ENCODE data around the gene SLC25A36.
A peak's percentile ranks its signal among the peaks of the same experiment; 100 is the strongest.

The SLC25A36 gene, protein sequence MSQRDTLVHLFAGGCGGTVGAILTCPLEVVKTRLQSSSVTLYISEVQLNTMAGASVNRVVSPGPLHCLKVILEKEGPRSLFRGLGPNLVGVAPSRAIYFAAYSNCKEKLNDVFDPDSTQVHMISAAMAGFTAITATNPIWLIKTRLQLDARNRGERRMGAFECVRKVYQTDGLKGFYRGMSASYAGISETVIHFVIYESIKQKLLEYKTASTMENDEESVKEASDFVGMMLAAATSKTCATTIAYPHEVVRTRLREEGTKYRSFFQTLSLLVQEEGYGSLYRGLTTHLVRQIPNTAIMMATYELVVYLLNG

DNA sequence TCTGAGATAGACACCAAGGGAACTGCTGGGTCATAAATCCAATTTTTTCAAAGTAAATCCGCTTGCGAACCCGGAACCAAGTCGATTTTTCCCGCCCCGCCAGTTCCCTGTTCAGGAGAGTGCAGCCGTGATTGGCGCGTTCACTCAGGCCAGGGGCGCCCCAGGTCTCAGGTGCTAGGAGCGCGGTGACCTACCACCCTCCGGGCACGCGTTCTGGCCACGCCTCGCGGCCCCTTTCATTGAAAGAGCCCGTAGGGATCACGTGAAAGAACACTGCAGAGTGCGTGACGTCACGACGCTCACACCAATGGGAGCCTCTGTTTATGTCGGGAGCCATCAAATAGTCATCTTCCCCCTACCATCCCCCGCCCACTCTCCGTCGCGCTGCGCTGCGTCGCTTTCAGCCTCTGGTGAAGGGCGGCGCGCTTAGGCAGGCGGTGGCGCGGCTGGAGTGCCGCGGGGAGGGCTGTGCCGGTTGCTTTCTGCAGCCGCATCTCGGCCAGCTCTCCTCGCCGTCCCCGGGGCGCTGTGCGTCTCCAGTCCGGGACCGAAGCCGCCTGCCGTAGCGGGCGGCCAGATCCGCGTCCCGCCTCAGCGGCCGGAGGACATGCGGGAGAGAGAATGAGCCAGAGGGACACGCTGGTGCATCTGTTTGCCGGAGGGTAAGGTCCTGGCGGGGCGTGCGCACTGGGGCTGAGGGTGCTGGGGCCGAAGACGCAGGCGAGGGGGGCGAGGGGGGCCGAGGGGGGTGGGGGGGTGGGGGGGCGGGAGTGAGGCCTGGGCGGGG is at the start of gene SLC25A36:
TSS of gene SLC25A36 (plus strand) at position 403 of the 787 bp plus-strand sequence. CDS start at position 622, 219 bp downstream.
- peak within 1 kb of the TSS; percentile 88 for H3K9ac ChIP-seq (ENCODE audit: low read length)

DNA sequence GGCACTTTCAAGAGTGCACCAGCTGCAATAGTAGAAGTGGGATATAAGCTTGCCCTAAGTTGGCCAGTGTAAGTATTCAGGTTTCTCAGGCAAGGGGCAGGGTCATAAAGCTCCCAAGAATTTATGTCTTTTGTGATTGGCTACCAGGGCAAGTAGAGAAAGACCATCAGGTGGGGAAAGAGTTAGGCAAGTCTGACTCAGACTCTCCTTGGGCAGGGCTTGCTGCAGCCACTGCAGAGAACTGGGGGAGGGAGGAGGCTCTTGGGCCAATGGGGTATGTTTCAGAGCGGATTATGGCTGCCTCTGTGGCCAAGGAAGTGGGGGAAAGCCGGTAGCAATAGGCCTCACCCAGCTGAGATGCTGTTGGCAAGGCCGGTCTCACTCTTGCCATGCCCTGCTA is 44.6 kb upstream of the SLC25A36 start:
- no peak overlapping the region for H3K4me2 ChIP-seq (ENCODE audit: low read depth, low read length)
- DNase-seq: no peak
- no peaks in the 10 kb centered on the region for H3K36me3 ChIP-seq (replicated peaks; ENCODE audit: insufficient read depth, low read length)
- no peaks in the 10 kb centered on the region for H3K27me3 ChIP-seq (replicated peaks; ENCODE audit: insufficient read depth, low read length)
- H2AFZ ChIP-seq (ENCODE audit: low read length): no peak overlapping the region
- no peaks in the 10 kb centered on the region for H3K9me2 ChIP-seq (replicated peaks; ENCODE audit: insufficient read depth, low read length)
- no peaks in the 10 kb centered on the region for H3K9me3 ChIP-seq (replicated peaks; ENCODE audit: insufficient read depth, low read length)
- H3K79me2 ChIP-seq (ENCODE audit: low read length): no peaks in the 10 kb centered on the region
- H3K4me3 ChIP-seq (ENCODE audit: low read length): no peak overlapping the region
- no peak overlapping the region for H3K27ac ChIP-seq (ENCODE audit: low read length)
- H3F3A ChIP-seq (ENCODE audit: insufficient read depth, low read length): no peaks in the 10 kb centered on the region
- H3K4me1 ChIP-seq (ENCODE audit: low read length): no peaks in the 10 kb centered on the region
- H4K20me1 ChIP-seq (ENCODE audit: insufficient read depth, low read length): no peaks in the 10 kb centered on the region
- no peak overlapping the region for H3K9ac ChIP-seq (ENCODE audit: low read length)
- TF ChIP-seq, protein P1, sequence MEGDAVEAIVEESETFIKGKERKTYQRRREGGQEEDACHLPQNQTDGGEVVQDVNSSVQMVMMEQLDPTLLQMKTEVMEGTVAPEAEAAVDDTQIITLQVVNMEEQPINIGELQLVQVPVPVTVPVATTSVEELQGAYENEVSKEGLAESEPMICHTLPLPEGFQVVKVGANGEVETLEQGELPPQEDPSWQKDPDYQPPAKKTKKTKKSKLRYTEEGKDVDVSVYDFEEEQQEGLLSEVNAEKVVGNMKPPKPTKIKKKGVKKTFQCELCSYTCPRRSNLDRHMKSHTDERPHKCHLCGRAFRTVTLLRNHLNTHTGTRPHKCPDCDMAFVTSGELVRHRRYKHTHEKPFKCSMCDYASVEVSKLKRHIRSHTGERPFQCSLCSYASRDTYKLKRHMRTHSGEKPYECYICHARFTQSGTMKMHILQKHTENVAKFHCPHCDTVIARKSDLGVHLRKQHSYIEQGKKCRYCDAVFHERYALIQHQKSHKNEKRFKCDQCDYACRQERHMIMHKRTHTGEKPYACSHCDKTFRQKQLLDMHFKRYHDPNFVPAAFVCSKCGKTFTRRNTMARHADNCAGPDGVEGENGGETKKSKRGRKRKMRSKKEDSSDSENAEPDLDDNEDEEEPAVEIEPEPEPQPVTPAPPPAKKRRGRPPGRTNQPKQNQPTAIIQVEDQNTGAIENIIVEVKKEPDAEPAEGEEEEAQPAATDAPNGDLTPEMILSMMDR (IDR thresholded peaks at IDR 0.05; ENCODE audit: low read length): no peak
- no peak for TF ChIP-seq EZH2 (optimal IDR thresholded peaks at IDR 0.05; ENCODE audit: low read depth, low read length)
- TF ChIP-seq EZH2phosphoT487 (IDR thresholded peaks at IDR 0.05; ENCODE audit: low read length): no peak

More for the DNA sequence above, at the start of gene SLC25A36:
- Histone ChIP-seq H3F3A (ENCODE audit: insufficient read depth, low read length) (no peaks in the 10 kb centered on the region; the same call in 1 of the 2 replicates), H4K20me1 (ENCODE audit: insufficient read depth, low read length) (0 out of 2 replicates have a peak, but pooled peaks cover 6% of the 10 kb centered on the region), H2AFZ (ENCODE audit: low read length) (peak within 1 kb of the TSS; percentile 53), H3K4me1 (ENCODE audit: low read length) (peaks cover 12% of the 10 kb centered on the region), H3K27ac (ENCODE audit: low read length) (peak within 1 kb of the TSS; percentile 89), H3K9me2 (replicated peaks; ENCODE audit: insufficient read depth, low read length) (no peaks in the 10 kb centered on the region), H3K36me3 (replicated peaks; ENCODE audit: insufficient read depth, low read length) (no peaks in the 10 kb centered on the region), H3K9me3 (replicated peaks; ENCODE audit: insufficient read depth, low read length) (no peaks in the 10 kb centered on the region), H3K4me3 (ENCODE audit: low read length) (peak within 1 kb of the TSS; percentile 73), H3K4me2 (ENCODE audit: low read depth, low read length) (peak within 1 kb of the TSS; percentile 51), H3K79me2 (ENCODE audit: low read length) (peaks cover 46% of the 10 kb centered on the region), H3K27me3 (replicated peaks; ENCODE audit: insufficient read depth, low read length) (no peaks in the 10 kb centered on the region)
- DNase-seq: peak; percentile 100
- no peak for TF ChIP-seq EZH2phosphoT487 (IDR thresholded peaks at IDR 0.05; ENCODE audit: low read length)
- TF ChIP-seq, protein P1 (IDR thresholded peaks at IDR 0.05; ENCODE audit: low read length): no peak
- TF ChIP-seq EZH2 (optimal IDR thresholded peaks at IDR 0.05; ENCODE audit: low read depth, low read length): no peak

DNA sequence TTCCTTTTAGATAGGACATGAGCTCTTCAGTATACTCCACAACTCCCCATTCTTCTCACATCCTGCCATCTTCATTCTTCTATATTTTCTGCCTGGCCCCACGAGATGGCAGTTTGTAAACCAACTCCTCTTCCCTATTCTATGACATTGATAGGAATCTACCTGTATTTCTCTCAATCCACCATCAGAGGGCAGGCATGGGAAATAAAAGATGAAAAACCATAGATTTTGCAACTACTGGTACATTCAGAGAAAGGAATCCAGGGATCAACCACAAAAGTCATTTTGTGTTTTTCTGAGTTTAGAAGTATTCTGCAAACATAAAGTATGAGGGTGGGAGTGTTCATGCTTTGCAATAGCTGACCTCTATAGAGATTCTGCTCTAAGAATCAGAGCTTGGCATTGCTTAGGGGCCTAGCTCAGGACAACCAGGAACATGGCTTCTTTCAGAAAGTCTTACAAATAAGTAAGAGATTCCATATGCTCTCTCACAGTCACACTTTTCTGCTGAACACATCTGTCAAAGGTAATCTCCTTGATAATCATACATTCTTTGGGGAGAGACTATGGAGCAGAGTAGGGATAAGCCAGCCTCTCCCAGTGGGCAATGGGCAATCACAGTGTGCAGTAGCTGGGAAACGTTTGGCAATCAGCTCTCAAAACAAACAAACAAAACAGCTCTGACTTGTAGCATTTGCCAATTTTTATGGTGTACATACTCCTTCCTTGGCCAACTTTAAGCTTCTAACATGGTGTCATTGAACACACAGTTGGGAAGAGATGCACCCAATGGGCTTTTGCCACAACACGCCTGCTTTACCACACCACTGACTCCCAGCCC is 43.1 kb upstream of the SLC25A36 start:
- peak; percentile 56 for DNase-seq
- Histone ChIP-seq H4K20me1 (ENCODE audit: insufficient read depth, low read length) (no peaks in the 10 kb centered on the region), H3K9me2 (replicated peaks; ENCODE audit: insufficient read depth, low read length) (no peaks in the 10 kb centered on the region), H3K9ac (ENCODE audit: low read length) (no peak overlapping the region), H3K4me3 (ENCODE audit: low read length) (no peak overlapping the region), H3F3A (ENCODE audit: insufficient read depth, low read length) (no peaks in the 10 kb centered on the region), H3K9me3 (replicated peaks; ENCODE audit: insufficient read depth, low read length) (no peaks in the 10 kb centered on the region), H3K4me2 (ENCODE audit: low read depth, low read length) (no peak overlapping the region), H3K79me2 (ENCODE audit: low read length) (no peaks in the 10 kb centered on the region), H3K36me3 (replicated peaks; ENCODE audit: insufficient read depth, low read length) (no peaks in the 10 kb centered on the region), H3K27ac (ENCODE audit: low read length) (no peak overlapping the region), H2AFZ (ENCODE audit: low read length) (no peak overlapping the region), H3K27me3 (replicated peaks; ENCODE audit: insufficient read depth, low read length) (no peaks in the 10 kb centered on the region), H3K4me1 (ENCODE audit: low read length) (no peaks in the 10 kb centered on the region)
- TF ChIP-seq, protein P1 (IDR thresholded peaks at IDR 0.05; ENCODE audit: low read length): peak; percentile 63
- no peak for TF ChIP-seq EZH2 (optimal IDR thresholded peaks at IDR 0.05; ENCODE audit: low read depth, low read length)
- TF ChIP-seq EZH2phosphoT487 (IDR thresholded peaks at IDR 0.05; ENCODE audit: low read length): no peak
